ENCODE measurements around the gene CDK15.

- no peak for TF ChIP-seq CTCF (IDR thresholded peaks at IDR 0.05)
- no peak for TF ChIP-seq SIN3A (IDR thresholded peaks at IDR 0.05; ENCODE audit: borderline replicate concordance, insufficient read depth, low read depth, low read length)
Measured at GRCh38 chr2:201909348-201909747, 103.0 kb downstream of the CDK15 start.

All from Panc1 (cell line).